HG02678 (cell line): Measurements from ENCODE around the gene LGALSL.

Source experiments
- ATAC-seq: cut with Tn5 transposase; IDR thresholded peaks from one replicate; pipeline ENCODE4 v1.9.1; 2021; ENCODE audit warnings: mild to moderate bottlenecking, moderate library complexity; ENCODE audit not compliant: unreplicated experiment

The LGALSL gene

GRCh38 chr2:64470071-64470470, 16.1 kb downstream of the LGALSL start:
- no peak for ATAC-seq

DNA sequence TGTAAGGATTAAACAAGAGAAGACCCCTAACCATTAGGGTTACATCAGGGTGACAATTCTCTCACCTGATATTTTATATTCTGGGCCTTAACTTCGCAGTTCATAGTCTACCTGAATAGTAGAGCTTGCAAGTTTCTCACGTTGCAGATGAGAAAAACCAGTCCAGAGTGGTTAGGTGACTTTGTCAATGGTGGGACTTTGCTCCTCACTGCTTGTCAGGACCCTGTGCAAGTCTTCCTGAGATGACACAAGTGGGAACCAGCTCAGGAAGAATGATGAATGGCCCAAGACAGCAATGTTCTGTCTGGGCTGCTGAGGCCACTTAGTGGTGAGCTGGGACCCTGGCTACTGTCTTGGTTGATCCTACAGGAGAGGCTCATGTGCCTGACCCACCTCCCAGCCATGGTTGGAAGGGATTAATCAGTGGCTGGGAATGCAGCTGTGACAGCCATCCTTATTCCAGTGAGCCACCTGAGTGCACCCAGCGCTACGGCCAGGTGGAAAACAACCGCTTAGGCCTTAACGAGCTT, 16.9 kb downstream of the LGALSL start:
- no peak for ATAC-seq

DNA sequence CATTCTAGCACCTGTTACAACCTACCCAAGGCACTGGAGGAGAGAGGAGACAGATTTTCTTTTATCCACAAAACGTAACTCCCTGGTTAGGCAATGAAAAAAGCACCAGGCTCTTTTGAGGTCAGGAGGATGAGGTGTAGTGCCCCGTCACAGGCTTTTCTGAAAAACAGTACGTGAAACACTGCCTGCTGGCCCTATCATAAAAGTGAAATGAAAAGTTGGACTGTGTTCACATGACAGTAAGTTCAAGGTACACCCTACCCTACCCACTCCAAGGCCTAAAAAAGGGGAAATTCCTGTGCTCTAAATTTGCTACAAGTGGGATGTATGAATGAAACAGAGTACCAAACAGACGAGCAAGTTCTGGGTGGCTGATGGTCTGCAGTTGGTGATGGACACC, 17.6 kb downstream of the LGALSL start:
- no peak for ATAC-seq

DNA sequence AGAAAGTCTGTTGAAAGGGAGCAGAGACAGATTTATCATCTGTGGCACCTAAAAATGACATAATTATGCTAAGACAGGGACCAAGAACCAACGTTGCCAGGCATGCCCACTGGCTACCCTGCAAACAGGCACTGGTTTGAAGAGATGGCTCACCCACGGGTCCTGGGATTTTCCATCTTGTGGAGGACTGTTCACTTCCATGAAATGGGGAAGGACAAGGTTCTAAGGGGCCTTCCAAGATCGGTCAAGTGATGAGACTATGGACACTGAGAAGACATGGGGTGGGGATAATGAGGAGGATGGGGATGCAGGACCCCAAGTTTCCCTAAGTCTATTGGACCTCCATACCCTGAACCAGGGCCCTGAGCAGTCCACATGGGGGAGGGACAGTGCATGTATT, 18.9 kb downstream of the LGALSL start:
- no peak for ATAC-seq

- ATAC-seq, result no peak
These were observed 20.2 kb downstream of the LGALSL start for GRCh38 chr2:64474121-64474571.

GRCh38 chr2:64474636-64475035, 20.7 kb downstream of the LGALSL start:
- no peak for ATAC-seq

DNA sequence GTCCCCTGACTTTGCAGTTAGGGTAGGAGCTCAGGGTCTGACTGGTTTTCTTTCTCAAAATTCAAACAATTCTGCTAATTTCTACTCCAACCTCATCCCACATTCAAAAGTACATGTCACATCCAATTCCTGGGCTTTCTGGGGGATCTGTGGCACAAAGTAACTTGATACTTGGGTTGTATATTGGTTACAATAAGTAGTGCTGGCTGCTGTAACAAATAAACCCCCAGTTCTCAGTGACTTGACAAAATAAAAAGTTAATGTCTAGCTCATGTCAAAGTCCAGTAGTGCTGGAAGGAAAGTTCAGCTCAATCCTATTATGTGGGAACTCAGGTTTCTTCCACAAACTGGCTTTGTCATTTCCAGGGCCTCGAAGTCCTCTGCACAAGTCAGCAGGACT, 23.1 kb downstream of the LGALSL start:
- ATAC-seq, result no peak

GRCh38 chr2:64477979-64478378, 24.0 kb downstream of the LGALSL start:
- ATAC-seq, result no peak

DNA sequence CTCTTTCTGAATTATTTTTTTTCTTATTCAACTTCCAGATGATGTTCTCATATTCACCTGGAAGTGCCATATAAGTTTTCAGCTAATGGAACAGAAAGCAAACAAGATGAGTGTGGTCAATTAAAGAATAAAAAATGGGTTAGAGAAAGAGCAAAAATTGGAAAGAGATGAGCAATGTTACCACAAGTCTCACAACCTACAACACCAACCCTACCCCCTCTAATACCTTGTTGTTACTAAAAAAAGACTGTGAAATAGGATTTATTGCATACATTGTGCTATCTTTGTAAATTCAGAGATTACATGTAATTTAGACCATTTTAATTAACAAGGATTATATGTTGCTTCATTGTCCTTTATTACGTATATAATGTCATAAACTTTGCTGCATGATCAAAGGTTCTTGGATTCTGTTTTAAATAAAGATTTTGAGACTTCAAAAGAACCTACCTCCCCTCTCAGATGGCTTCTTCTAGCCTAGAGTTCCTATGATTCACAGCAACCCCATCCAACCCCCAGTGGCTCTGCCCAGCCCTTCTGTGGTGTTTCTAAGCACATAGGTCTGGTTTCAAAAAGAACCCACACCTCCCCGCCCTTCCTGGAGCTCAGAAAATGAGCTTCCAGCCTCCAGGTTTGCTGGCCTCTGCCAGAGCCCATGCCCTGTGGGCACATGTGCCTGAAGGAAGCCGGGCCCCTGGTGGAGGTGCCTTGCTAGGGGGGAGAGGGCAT, 24.7 kb downstream of the LGALSL start:
- no peak for ATAC-seq

- ATAC-seq, result no peak
These were observed 25.5 kb downstream of the LGALSL start for GRCh38 chr2:64479259-64480117.

DNA sequence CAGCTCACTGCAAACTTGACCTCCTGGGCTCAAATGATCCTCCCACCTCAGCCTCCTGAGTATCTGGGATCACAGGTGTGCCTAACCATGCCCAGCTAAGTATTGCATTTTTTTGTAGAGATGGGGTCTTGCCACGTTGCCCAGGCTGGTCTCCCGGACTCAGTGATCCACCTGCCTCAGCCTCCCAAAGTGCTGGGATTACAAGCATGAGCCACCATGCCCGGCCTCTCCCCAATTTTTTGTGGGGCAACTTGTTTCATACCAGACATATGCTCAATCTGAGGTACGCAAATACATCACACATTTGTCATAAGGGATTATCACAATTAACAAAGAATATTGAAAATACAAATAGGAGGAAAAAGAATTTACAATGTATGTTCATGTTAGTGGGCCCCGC, 27.7 kb downstream of the LGALSL start:
- no peak for ATAC-seq

- no peak for ATAC-seq
These were observed 28.3 kb downstream of the LGALSL start for GRCh38 chr2:64482243-64482642.

DNA sequence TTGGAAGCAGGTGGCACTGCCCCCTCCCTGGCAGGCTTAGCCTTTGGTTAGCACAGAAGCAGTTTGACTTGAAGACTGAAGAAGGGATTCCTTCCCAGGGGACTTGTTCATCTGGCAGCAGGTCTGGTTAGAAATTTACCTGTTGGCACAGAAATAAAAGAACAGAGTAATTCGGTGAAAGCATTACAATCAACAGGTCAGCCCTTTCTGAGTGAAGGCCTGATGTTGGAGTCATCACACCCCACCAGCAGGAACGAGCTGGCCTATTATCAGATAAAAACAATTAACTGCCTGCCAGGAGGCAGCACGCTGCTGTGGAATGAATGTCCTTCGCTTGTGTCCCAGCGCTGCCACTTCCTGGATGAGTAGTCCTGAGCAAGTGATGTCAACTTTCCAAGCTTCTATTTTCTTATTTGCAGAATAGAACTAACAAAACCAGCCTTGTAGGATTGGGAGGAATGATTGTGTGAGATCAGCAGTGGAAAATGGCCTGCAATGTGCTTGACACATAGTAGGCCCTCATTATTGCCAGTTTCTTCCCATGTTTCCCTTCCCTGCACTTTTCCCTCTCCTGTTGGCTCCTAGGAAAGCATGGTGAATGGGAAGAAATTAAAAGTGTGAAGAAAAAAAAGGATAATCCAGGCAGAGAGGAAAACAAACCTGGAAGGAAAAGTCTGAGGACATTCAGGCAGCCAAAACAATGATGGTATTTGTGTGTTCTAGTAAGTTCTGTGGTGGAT, 29.0 kb downstream of the LGALSL start:
- no peak for ATAC-seq

GRCh38 chr2:64485331-64485730, 31.4 kb downstream of the LGALSL start:
- ATAC-seq, result no peak

DNA sequence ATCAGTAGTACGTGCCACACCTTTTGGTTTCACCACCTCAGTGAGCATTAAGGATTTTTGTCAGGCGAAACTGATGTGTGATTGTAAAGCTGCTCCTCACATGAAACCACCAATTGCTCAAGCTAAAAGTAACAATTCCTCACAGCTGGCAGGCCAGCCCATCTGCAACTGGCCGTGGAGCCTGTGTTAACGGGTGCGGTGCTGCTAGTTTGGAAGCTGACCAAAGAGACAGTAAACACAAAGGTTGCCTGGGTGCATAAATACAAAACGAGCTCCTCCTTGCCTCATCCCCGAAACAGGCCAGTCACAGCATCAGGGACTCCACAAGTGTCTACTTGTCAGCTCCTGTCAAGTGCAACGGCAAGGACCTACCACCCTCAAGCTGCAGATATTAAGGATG, 32.0 kb downstream of the LGALSL start:
- no peak for ATAC-seq

GRCh38 chr2:64487256-64488049, 33.5 kb downstream of the LGALSL start:
- no peak for ATAC-seq

DNA sequence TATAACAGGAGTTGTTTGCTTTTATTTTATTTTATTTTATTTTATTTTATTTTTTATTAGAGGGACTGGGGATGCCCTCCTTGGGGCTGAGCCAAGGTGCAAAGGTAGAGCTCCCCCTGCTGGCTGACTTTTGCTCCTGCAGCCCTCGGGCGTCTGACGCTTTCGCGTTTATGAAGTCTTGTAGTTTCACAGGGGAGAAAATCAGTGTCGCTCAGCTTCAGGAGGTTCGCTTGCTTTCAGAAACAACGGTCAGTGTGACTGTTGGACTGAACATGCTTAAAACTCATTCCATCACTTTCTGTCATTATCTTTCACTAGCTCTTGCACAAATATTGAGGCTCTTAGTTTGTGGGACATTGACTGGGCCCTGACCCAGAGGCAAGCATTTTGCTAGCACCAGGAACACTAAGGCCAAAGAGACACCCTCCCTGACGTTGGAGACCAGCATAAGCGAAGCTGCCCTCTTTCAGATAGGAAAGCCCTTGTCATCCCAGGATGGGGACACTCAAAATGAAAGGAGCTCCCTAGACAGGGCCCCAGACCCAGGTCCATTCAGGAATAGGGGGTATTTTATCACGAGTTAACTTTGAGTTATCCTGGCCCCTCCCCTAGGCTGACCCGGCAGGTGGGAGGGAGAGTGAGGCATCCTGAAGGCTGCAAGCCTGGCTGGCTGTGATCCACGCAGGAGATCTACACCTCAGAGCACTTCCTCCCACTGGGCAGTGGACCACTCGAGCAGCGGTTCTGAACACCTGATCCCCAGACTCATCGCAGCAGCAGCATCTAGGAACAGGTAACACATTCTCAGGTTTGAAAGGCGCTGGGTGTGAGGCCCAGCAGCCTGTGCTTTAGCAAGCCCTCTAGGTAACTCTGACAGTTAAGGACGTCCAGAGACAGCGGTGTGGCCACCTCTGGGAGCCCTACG, 34.4 kb downstream of the LGALSL start:
- ATAC-seq, result no peak

DNA sequence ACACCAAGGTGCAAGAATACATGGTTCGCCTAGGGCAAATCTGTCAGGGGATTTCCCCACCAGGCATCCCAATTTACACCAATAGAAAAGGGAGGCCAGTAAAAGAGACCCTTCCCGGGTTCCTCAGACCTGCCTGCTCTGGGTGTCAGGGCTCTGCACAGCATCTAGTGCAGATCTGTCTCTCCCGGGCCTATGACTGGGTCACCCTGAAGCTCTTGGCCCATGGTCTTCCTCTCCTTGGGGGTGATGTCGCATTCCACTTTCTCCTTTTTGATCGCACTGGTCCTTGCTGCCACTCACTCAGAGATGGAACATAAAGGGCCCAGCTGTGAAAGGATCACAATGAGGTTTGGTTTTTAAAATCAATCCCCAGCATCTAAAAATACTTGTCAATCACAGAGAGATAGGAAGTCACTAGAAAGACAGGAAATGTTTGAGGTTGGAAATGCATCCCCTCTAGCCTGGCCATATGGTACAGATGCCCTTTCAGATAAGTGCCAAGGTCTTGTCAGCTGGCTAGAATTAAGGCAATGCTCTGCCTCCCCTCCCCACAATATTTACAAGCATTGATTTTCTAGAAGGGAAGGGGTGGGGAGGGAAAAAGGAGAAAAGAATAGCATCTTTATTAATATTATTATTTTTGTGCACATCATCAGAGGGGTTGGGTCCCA, 35.3 kb downstream of the LGALSL start:
- no peak for ATAC-seq

DNA sequence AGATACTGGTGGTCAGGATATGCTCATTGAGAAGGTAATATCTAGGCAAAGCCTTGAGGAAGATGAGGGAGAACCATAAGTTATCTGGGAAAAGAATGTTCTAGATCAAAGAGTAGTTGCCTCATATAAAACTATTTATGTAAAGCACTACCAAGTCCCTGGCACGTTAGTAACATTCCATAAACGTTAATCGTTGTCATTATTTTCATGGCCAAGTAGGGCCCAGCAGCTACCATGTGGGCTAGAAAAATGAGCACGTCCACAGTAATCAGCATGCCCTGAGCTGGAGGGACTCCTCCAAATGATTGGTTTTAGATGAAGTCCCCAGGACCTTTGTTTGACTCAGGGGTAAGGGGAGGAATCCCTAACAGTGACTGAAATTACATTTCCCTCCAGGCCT, 37.5 kb downstream of the LGALSL start:
- ATAC-seq, result no peak
